ENCODE results near the gene TMEM181. TPM values are rescaled to one million over a fixed set of nuclear protein-coding genes. Genes with fewer than 3 reads are reported as not detected.

The TMEM181 gene
- total and polyA plus RNA-seq, 2 of the 13 experiments (the other 11 are each of a cell fraction or from before 2014, with no cell fraction given), result 59.1 to 108 TPM

- TF ChIP-seq, protein P1, sequence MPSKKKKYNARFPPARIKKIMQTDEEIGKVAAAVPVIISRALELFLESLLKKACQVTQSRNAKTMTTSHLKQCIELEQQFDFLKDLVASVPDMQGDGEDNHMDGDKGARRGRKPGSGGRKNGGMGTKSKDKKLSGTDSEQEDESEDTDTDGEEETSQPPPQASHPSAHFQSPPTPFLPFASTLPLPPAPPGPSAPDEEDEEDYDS (CRISPR knock-in tag; IDR thresholded peaks at IDR 0.05), result peak; percentile 90
- TF ChIP-seq ZNF451 (CRISPR knock-in tag; IDR thresholded peaks at IDR 0.05) (peak; percentile 100), TRIM24 (CRISPR knock-in tag; IDR thresholded peaks at IDR 0.05) (peak; percentile 78; the same call in 1 of the 2 replicates), NFAT5 (CRISPR knock-in tag; IDR thresholded peaks at IDR 0.05) (peak; percentile 92), PAXIP1 (CRISPR knock-in tag; conservative IDR thresholded peaks at IDR 0.05) (peak; percentile 98), ZNF569 (CRISPR knock-in tag; IDR thresholded peaks at IDR 0.05; ENCODE audit: borderline replicate concordance) (peak; percentile 75; the same call in 1 of the 2 replicates), JUN (CRISPR knock-in tag; IDR thresholded peaks at IDR 0.05) (peak; percentile 87), ZNF746 (CRISPR knock-in tag; IDR thresholded peaks at IDR 0.05) (peak; percentile 88), NFE2L2 (IDR thresholded peaks at IDR 0.05; ENCODE audit: low read length) (no peak), NR1H2 (CRISPR knock-in tag; IDR thresholded peaks at IDR 0.05; ENCODE audit: borderline replicate concordance, low read depth) (peak; percentile 88; the same call in 1 of the 2 replicates), HOXA9 (CRISPR knock-in tag; IDR thresholded peaks at IDR 0.05; ENCODE audit: borderline replicate concordance) (no peak), TEF (CRISPR knock-in tag; IDR thresholded peaks at IDR 0.05) (peak; percentile 83)
- TF ChIP-seq, protein P2, sequence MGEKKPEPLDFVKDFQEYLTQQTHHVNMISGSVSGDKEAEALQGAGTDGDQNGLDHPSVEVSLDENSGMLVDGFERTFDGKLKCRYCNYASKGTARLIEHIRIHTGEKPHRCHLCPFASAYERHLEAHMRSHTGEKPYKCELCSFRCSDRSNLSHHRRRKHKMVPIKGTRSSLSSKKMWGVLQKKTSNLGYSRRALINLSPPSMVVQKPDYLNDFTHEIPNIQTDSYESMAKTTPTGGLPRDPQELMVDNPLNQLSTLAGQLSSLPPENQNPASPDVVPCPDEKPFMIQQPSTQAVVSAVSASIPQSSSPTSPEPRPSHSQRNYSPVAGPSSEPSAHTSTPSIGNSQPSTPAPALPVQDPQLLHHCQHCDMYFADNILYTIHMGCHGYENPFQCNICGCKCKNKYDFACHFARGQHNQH (CRISPR knock-in tag; IDR thresholded peaks at IDR 0.05), result peak; percentile 98
- TF ChIP-seq, protein P3, sequence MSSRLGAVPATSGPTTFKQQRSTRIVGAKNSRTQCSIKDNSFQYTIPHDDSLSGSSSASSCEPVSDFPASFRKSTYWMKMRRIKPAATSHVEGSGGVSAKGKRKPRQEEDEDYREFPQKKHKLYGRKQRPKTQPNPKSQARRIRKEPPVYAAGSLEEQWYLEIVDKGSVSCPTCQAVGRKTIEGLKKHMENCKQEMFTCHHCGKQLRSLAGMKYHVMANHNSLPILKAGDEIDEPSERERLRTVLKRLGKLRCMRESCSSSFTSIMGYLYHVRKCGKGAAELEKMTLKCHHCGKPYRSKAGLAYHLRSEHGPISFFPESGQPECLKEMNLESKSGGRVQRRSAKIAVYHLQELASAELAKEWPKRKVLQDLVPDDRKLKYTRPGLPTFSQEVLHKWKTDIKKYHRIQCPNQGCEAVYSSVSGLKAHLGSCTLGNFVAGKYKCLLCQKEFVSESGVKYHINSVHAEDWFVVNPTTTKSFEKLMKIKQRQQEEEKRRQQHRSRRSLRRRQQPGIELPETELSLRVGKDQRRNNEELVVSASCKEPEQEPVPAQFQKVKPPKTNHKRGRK (CRISPR knock-in tag; IDR thresholded peaks at IDR 0.05), result peak; percentile 63; the same call in 1 of the 2 replicates
These were observed 12.1 kb downstream of the TMEM181 start (continued) for GRCh38 chr6:158571826-158572652.

Measured in HepG2 (cell line).